GM19238 (cell line): ENCODE data around the gene DENND5B.
"Not testable (repeated sequence)": the region's sequence is repeated elsewhere in the genome, so short reads cannot be mapped to it uniquely, and the experiment has no call there.

Source experiments
- DNase-seq: peaks from one replicate; pipeline ENCODE4 v3.0.0; 2011; ENCODE audit warnings: low spot score; ENCODE audit not compliant: insufficient read length

The DENND5B gene

GRCh38 chr12:31591380-31591901 is 505 bp upstream of the DENND5B start:
- DNase-seq, result no peak

DNA sequence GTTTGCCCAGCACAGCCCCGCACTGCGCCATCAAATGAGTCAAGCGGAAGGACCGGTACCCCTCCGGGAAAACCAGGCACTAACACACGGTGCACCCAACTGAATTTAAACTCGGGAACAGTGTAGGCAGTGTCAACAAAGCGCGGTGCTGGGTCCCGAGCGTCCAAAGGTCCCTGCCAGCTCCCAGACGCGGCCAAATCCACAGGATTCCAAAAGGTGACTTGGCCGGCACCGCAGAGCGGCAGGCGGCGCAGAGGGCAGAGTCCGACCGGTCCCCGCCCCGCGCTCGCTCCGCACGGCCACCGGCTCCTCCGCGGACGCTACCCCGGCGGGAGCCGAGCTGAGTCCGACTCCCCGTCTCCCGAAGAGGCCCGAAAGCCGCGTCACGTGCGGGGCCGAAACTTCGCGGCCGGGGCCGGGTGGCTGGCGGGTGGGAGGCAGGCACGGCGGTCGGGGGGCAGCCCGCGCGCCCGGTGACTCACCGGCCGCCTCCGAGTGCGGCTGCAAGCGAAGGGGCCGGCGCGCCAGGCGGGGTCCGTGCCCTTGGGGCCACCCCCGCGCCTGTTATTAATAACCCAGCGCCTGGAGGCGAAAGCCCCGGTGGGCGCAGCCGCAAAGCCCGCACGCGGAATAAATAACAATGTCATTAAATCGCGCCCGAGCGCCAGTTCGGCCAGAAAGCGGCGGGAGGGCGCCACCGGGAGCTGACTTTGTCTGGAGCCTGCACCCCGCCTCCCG is 863 bp downstream of the DENND5B start:
- peak; percentile 24 for DNase-seq

DNA sequence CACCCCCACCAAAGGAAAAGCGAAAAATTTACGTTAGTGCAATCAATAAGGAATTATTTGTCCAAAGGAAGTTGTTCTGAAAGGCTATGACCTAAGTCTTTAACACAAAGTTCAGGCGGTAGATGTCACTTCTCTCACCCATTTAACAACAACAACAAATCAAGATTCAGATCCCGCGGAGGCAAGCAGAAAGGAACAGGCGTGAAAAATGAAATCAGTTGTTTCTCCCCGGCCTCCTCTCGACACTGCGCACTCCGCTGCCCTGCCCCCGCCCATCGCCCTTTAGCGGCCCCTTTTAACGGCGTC is 1.4 kb downstream of the DENND5B start:
- peak; percentile 60 for DNase-seq

DNA sequence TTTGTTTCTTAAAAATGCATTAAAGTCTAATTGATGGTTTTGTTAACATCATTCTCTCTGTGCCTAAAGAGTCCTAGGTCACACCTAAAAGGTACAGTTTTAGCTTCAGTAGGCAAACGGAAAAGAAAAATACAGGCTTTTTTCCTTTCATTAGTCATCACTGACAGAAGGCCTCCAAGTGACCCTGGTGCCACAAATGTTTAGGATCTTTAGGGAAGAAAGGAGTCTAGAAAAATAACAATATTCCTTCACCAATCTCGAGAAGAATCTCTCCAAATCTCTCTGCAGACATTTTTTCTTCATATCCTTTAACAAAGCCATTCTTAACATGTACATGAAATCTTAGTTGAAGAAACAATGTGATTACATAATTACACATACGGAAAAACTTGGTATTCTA is 2.0 kb downstream of the DENND5B start:
- no peak for DNase-seq

DNA sequence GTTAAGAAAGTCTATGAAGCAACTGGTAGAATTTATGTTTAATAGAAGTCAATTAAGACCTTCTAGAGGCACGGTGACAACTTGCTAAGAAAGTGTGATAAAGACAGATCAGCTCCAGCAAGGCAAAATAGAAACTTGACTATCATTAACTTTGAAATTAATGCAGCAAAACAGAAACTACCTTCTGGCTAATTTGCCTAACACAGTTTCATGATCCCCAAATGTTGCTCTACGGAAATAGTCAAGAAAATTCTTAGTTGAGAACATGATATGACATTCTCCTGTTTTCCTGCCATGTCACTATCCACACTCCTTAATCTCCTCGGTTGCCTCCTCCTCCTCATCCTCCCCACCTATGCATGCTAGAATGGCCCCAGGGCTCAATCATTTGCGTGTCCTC is 4.2 kb downstream of the DENND5B start:
- no peak for DNase-seq

DNA sequence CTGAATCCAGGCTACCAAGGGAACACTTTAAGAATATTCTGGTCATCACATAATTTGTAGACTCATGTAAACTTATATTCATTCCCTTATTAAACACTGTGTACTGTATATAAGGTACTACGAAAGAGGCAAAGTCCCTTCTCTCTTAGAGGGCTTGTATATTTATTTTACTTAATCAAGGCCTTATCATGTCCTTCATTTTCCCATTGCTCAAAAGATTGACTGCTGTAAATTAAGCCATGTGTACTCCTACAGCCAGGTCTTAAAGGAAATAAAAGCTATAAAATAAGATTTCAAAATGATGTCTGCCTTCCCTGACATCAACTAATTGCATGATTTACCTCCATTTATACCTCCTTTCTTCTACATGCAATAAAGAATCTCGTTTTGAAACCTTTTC is 5.0 kb downstream of the DENND5B start:
- DNase-seq, result no peak

DNA sequence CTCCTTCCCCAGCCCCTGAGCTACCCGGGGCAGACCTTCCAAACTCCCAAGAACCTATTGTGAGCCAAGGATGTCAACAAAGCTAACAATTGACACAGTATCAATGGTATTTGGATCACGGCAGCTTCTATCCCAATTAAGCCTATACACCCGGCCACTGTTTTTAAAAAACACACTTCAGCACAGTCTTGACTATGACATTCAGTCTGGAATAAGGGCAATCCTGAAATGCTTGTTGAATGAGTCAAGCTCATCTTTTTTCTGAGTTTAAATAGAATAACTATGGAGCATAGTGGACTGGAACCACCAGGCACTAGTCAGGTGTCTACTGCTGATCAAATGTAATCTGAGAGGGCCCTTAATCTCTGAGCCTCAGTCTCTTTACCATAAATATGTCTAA is 5.7 kb downstream of the DENND5B start:
- no peak for DNase-seq

DNA sequence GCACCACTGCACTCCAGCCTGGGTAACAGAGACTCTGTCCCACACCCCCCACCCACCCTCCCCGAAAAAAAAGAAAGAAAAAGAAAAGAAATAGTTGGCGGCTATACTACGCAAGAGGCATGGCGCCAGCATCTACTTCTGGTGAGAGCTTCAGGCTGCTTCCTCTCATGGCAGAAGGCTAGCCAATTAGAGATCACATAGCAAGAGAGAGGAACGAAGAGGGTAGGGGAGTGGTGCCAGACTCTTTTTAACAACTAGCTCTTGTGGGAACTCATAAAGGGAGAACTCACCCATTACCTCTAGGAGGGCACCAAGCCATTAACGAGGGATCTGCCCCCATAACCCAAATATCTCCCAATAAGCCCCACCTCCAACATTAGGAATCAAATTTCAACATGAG is 6.2 kb downstream of the DENND5B start:
- DNase-seq, result no peak

DNA sequence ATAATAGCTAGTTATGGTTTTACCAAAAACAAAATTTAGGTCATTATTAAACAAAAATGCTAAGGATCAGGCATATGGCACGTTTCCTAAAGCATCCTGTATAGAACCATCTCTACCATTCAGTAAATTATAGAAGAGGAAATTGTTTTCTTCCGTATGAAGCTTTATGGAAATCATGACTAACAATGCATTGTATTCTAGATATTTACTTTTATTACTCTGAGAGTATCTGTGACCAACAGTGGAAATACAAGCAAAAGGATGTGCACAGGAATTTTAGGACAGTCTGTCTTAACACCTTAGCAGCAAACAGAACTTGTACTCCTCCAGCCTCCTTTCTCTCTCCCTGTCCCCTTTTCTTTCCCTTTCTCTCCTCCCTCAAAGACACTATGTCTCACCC is 7.1 kb downstream of the DENND5B start:
- DNase-seq, result no peak

- DNase-seq, result no peak
Measured at GRCh38 chr12:31582155-31582554, 8.8 kb downstream of the DENND5B start.

DNA sequence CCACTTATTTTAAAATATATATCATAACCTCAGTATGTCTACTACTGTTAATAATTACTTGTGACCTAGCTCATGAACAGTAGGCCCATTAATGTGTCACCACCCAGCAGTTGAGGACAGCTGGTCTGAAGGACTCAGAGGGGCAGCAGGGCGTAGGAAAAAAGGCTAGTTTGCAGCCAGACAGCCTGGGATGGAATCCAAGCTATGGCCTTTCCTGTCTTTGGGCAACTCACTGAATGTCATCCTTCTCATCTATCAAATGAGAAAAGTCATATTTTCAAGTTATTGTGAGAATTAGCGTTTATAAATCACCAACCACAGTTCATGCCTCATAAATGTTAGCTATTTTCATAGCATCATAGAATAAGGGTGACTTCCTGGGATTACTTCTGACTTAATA is 12.3 kb downstream of the DENND5B start:
- no peak for DNase-seq

DNA sequence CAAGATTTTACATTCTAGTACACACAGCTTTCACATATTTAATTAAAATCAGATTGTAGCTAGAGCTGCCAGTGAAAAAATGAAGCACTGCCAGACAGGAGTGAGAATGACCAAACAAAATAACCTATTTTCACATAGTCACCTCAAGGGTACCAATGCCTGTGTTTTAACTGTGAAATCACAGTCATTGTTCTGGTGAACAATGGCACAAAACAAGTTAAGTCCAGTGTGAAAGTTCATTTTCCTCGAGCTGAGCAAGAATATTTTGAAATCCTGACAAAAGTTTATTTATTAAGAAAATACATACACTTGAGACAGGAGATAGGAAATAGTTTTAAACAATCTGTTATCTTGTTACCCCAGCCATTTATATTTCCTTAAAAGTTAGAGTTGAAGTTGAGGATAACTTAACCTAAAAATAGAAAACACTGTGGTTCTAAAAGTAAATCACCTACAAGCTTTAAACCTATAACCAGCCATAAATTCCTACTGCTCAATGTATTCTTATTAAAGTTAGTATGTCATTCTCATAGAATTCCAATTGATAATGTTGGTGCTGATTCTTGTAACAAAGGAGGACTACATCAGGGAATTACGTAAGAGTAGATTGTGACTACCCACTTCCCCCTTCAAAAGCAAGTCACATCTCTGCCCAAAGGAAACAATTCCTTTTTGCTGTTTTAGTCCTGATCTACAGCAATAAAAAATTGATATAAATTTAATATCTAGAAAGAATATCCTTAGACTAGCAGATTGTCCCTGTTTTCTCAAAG is 15.9 kb downstream of the DENND5B start:
- DNase-seq, result no peak

GRCh38 chr12:31574367-31574766 is 16.6 kb downstream of the DENND5B start:
- DNase-seq, result not testable (repeated sequence)

GRCh38 chr12:31572900-31573600 is 17.9 kb downstream of the DENND5B start:
- no peak for DNase-seq

- no peak for DNase-seq
Measured at GRCh38 chr12:31570880-31571279, 20.1 kb downstream of the DENND5B start.

GRCh38 chr12:31569517-31569916 is 21.4 kb downstream of the DENND5B start:
- DNase-seq, result not testable (repeated sequence)

DNA sequence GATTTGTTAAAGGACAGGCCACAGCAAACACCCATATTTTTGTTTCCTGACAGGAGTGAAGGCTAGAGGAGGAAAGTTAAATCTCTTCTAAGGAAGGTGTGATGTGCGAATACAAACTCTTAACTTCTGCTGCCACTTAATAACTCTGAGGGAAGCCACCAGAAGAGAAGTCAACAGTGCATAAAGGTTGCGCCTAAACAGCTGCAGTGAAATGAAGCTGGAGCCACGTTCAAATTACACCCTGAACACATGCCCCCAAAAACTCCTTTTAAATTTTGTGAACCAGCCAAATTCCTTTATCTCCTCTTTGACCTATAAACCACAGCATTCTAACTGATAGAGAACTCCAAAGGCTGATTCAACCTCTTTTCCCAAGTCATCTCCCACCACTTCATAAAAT is 22.4 kb downstream of the DENND5B start:
- DNase-seq, result no peak

GRCh38 chr12:31567029-31567428 is 23.9 kb downstream of the DENND5B start:
- DNase-seq, result no peak

DNA sequence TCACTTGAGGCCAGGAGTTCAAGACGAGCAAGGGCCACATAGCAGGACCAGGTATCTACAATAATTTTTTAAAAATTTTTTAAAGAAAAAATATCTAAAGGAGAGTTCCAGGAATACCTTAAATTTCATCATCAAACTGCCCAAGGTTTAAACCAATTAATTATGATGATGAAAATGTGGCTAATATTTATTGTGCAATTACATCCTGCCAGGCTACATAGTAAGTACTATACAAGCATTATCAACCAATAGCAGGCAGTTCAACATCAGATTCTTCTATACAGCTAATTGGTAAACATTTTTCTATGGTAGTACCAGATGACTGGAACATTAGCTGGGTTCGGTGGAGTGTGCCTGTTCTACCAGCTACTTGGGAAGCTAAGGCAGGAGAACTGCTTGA is 24.4 kb downstream of the DENND5B start:
- no peak for DNase-seq

DNA sequence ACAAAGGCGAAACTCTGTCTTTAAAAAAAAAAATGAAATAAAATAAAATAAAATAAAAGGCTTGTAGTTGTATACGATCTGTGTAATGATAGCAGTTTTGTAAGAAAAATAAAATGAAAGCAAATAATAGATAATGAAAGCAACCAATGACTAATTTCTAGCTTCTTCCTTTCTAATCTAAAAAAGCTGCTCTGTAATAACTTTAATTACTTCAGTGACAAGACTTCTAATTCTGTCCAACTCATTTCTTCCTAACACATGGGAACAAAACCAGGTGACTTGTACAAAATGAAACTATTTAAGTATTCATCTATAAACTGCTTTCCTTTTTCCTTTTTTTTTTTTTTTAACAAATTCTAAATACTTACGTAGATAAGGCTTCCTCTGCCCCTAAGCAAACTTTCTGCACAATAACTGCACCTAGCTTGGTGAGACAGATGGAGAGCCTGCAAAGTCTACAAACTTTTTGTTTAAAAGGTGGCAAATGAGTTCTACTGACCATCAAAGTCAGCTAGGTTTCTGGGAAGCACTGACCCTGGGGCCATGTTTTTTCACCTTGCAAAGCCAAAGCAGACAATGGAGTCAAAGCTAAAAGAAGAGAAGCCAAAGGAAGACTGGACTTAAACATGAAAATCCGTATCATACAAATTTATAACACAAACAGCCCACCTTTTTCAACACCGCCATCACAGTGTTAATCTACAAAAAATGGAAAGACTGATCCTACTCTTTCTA is 28.2 kb downstream of the DENND5B start:
- no peak for DNase-seq

- no peak for DNase-seq
Measured at GRCh38 chr12:31560516-31560915, 30.4 kb downstream of the DENND5B start.

- DNase-seq, result no peak
Measured at GRCh38 chr12:31558521-31558920, 32.4 kb downstream of the DENND5B start.
